HepG2 (cell line): Measurements from ENCODE around the gene NDUFA13. TPM values are rescaled to one million over a fixed set of nuclear protein-coding genes. Genes with fewer than 3 reads are reported as not detected.

Experiments used
- ATAC-seq: fragments of 200-7000 bp; cut with Tn5 transposase; 3 replicates; pipeline ENCODE4 v1.9.1; 2020; ENCODE audit warnings: mild to moderate bottlenecking, moderate library complexity
- BruUV-seq: library from RNA; stranded (reverse); fragments of 400-500 nt; replicated peaks from 2 replicates; lab custom pipeline; 2021; lab: Mats Ljungman, UMichigan
- CTCF ChIA-PET: fragments of 300-600 bp; formaldehyde crosslinking; extraction: SDS; loops from one replicate; lab custom pipeline; 2021; ENCODE audit warnings: low total read pairs, inconsistent platforms, low intra/inter-chr PET ratio; lab: Yijun Ruan, JAX
- POLR2A ChIA-PET: fragments of 350-600 bp; sonication (Branson Sonifier 250); formaldehyde crosslinking; loops from one replicate; lab custom pipeline; 2020; ENCODE audit warnings: antibody characterized with exemption, inconsistent platforms; lab: Yijun Ruan, JAX
- DNase-seq: peaks from one replicate; pipeline ENCODE4 v3.0.0-alpha.2; 2015; ENCODE audit warnings: low spot score
- FAIRE-seq: peaks from 3 replicates; lab custom pipeline; 2011; peaks lifted over from hg19 to GRCh38; lab: Jason Lieb, UNC
- H2AFZ ChIP-seq: one replicate; pipeline ENCODE4 v1.6.1; 2011; ENCODE audit warnings: low read length, inconsistent platforms
- H3K27ac ChIP-seq: fragments of 300-600 bp; 3 replicates; pipeline ENCODE4 v1.8.0; 2011; ENCODE audit warnings: mixed run types, mild to moderate bottlenecking, mixed read lengths, low read length, inconsistent platforms; ENCODE audit not compliant: insufficient read depth; ENCODE audit errors: extremely low read length
- H3K27me3 ChIP-seq, 2 experiments: fragments of 200-600 bp in 1 of 2; 2 replicates in 1 of 2; 3 replicates in 1 of 2; pipeline versions ENCODE4 v1.6.0 to v1.8.0; 2011; ENCODE audit warnings: low read length in 2 of 2, mild to moderate bottlenecking in 2 of 2, moderate library complexity in 2 of 2, inconsistent platforms in 1 of 2; ENCODE audit not compliant: insufficient read depth in 2 of 2, control insufficient read depth in 1 of 2
- H3K36me3 ChIP-seq, 2 experiments: fragments of 200-600 bp in 1 of 2; replicated peaks in 1 of 2; 2 replicates in 1 of 2; 3 replicates in 1 of 2; pipeline versions ENCODE4 v1.5.1 to v1.8.0; 2011; ENCODE audit warnings: low read length in 2 of 2, inconsistent platforms in 1 of 2; ENCODE audit not compliant: insufficient read depth in 2 of 2, control insufficient read depth in 1 of 2
- H3K4me1 ChIP-seq: 2 replicates; pipeline ENCODE4 v1.5.1; 2012; ENCODE audit warnings: low read length, inconsistent platforms; ENCODE audit not compliant: insufficient read depth
- H3K4me2 ChIP-seq: 2 replicates; pipeline ENCODE4 v1.6.0; 2011; ENCODE audit warnings: low read depth, low read length, inconsistent platforms
- H3K4me3 ChIP-seq, 3 experiments: fragments of 200-600 bp in 1 of 3; sonication (generic), shearing (Covaris generic) in 1 of 3; replicated peaks in 1 of 3; 2 replicates each; pipeline ENCODE4 v1.5.1; 2011 to 2016; ENCODE audit warnings: low read length in 3 of 3, inconsistent platforms in 2 of 3, low read depth in 2 of 3, mild to moderate bottlenecking in 2 of 3, control low read depth in 1 of 3, mixed read lengths in 1 of 3; ENCODE audit not compliant: insufficient read depth in 1 of 3
- H3K79me2 ChIP-seq: one replicate; pipeline ENCODE4 v1.6.1; 2011; ENCODE audit warnings: low read length, inconsistent platforms; ENCODE audit not compliant: insufficient read depth
- H3K9ac ChIP-seq: 2 replicates; pipeline ENCODE4 v1.6.0; 2011; ENCODE audit warnings: mild to moderate bottlenecking, low read depth, low read length, inconsistent platforms; ENCODE audit not compliant: insufficient read depth
- H3K9me3 ChIP-seq: 2 replicates; pipeline ENCODE4 v1.5.1; 2012; ENCODE audit warnings: mild to moderate bottlenecking, low read length
- H4K20me1 ChIP-seq: 2 replicates; pipeline ENCODE4 v1.6.0; 2011; ENCODE audit warnings: inconsistent platforms, mild to moderate bottlenecking, low read length, moderate library complexity; ENCODE audit not compliant: insufficient read depth
- CEBPZ ChIP-seq: IDR thresholded peaks from 2 replicates; pipeline ENCODE4 v1.6.1; 2012; ENCODE audit warnings: low read length, improper control_type of control experiment
- PREB ChIP-seq: sonication (generic); formaldehyde crosslinking; IDR thresholded peaks from 2 replicates; pipeline ENCODE4 v1.4.0; 2020; ENCODE audit warnings: missing genetic modification reagents
- SMYD3 ChIP-seq: sonication (generic); formaldehyde crosslinking; IDR thresholded peaks from 2 replicates; pipeline ENCODE4 v1.8.1; 2023; ENCODE audit warnings: mild to moderate bottlenecking, missing genetic modification reagents
- XBP1 ChIP-seq: sonication (generic); formaldehyde crosslinking; IDR thresholded peaks from 2 replicates; pipeline ENCODE4 v1.5.0; 2020; ENCODE audit warnings: missing genetic modification reagents
- ZNF224 ChIP-seq: sonication (generic); formaldehyde crosslinking; IDR thresholded peaks from 2 replicates; pipeline ENCODE4 v1.5.0; 2020; ENCODE audit warnings: mild to moderate bottlenecking, missing genetic modification reagents
- ZNF552 ChIP-seq: sonication (generic); formaldehyde crosslinking; IDR thresholded peaks from 2 replicates; pipeline ENCODE4 v1.9.0; 2022; ENCODE audit warnings: missing genetic modification reagents, mild to moderate bottlenecking, borderline replicate concordance
- WGBS: methylation state at CpG from one replicate; pipeline ENCODE4 v1.1.6; 2017; ENCODE audit warnings: low lambda C conversion rate; 5-methylcytosine and 5-hydroxymethylcytosine counted together
- in situ Hi-C: cut with HindIII; loops from 2 replicates; pipeline ENCODE4 v1.10.0; 2017; ENCODE audit warnings: low pct_unique_long_range_greater_than_20kb; ENCODE audit not compliant: extremely low pct_ligation_motif_present
- intact Hi-C: fragments of 100-400 bp; cut with micrococcal nuclease; formaldehyde crosslinking; loops from one replicate; pipeline ENCODE4 v1.10.0; 2022; ENCODE audit not compliant: unreplicated experiment
- polyA plus RNA-seq, 8 experiments: library from polyadenylated mRNA; depleted of rRNA in 3 of 8; stranded (reverse) in 7 of 8; unstranded in 1 of 8; fragments of >200 nt; fragmentation: Illumina TruSeq in 4 of 8; extraction: Trizol in 4 of 8; gene quantifications; 2 replicates each; pipeline versions ENCODE4 v1.2.1 to v1.2.3, GENCODE V29; 2011 to 2016; ENCODE audit warnings: low read depth in 4 of 8, missing spikeins in 1 of 8, mixed read lengths in 1 of 8; ENCODE audit not compliant: insufficient read depth in 1 of 8
- total RNA-seq, 5 experiments: library from RNA; depleted of rRNA; stranded (reverse); fragments of >200 nt; fragmentation: Illumina TruSeq; extraction: Trizol; gene quantifications; 2 replicates each; pipeline ENCODE4 v1.2.3, GENCODE V29; 2016; ENCODE audit warnings: low read depth in 1 of 5

Gene NDUFA13
- total and polyA plus RNA-seq, 2 of the 13 experiments (the other 11 are each of a cell fraction or from before 2014, with no cell fraction given), result 337 to 366 TPM

DNA sequence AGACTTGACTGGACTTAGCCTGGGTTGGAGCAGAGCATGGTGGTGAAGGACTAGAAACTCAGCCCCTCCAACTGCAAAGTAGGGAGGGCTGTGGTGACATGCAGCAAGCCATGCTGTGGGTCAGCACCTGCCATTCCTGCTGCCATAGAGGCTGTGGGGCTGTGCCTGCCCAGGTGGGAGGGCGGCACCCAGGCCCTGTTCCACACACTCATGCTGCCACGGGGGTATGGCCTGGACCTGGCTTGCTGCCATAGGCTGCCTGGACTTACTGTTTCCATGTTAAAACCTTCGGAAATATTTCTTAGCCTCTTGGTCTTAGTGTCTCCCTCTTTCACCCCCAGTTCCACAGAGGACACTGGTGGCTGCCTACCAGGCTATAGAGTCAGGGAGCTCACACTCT lies 51.4 kb downstream of the NDUFA13 start:
- Histone ChIP-seq H4K20me1 (no peaks in the 10 kb centered on the region), H3K27ac (no peak overlapping the region), H3K36me3 (no peaks in the 10 kb centered on the region), H3K4me3 (no peak overlapping the region), H2AFZ (no peak overlapping the region), H3K79me2 (no peaks in the 10 kb centered on the region), H3K9me3 (no peaks in the 10 kb centered on the region), H3K4me2 (no peak overlapping the region), H3K27me3 (peaks cover under 1 to 3% of the 10 kb centered on the region in 2 experiments; a peak in 2 of 5 replicates), H3K4me1 (peaks cover 20% of the 10 kb centered on the region), H3K9ac (no peak overlapping the region)
- no peak for FAIRE-seq
- in situ Hi-C loops (loop anchor here (25.0 kb wide), 1 partner anchor 995 kb away; the partner anchor contains the start of gene ZNF737), intact Hi-C loops (no loop called here)
- BruUV-seq, result no TSS peak
- ChIA-PET CTCF (no interaction called here), POLR2A (no interaction called here)
- WGBS, result 0% methylated on average over 2 of the region's 3 CpGs
- TF ChIP-seq CEBPZ (no peak), SMYD3 (CRISPR knock-in tag) (no peak), XBP1 (CRISPR knock-in tag) (no peak), PREB (no peak), ZNF224 (CRISPR knock-in tag) (no peak), ZNF552 (CRISPR knock-in tag) (no peak)
- ATAC-seq, result no peak
- DNase-seq, result no peak
